HK-2 (cell line): ENCODE data around the gene CTNND2.

Source experiments
- DNase-seq: peaks from one replicate; pipeline ENCODE4 v3.0.0-alpha.2; 2018; ENCODE audit not compliant: unreplicated experiment

Gene CTNND2

DNA sequence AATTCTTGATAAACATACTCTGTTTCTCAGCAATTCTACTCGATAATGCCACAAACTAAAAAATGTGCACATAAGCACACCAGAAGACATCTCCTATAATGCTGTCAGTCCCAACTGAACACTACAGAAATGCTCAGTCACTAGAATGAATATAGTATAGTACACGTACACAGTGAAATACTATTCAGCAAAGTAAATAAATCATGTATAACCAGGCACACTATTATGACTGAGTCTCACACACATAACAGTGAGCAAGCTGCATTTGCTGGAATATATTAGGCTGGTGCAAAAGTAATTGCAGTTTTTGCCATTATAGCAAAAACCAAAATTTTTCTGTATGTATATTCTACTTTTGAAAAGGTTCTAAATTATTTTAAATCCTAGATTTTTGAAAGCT is 310.2 kb downstream of the CTNND2 start:
- no peak for DNase-seq

DNA sequence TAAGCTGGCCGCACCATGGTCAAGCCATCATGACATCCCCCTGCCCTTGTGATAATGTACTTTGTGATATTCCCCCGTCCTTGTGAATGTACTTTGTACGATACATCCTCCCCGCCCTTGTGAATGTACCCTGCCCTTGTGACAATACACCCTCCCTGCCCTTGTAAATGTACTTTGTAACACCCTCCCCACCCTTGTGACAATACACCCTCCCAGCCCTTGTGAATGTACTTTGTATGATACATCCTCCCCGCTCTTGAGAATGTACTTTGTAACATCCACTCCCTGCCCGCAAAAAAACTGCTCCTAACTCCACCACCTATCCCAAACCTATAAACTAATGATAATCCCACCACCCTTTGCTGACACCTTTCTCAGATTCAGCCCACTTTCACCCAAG is 313.8 kb downstream of the CTNND2 start:
- DNase-seq, result no peak

DNA sequence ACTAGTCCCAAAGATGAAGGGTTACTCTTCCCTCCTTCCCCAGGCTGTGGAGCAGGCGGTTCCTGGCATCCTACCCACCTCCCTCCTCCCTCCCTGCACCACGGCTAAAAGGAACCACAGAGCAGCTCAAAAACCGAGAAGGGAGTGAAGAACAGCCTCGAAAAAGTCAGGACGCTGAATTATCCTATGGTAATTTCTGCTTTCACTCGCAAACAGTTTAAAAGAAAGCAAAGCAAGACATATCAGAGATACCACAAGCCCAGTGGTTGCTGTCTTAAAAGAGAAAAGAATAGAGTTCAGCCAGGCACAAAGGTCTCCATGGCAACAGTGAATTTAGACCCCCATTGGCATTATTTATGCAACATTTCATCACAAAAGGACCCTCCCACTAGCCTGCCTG is 315.4 kb downstream of the CTNND2 start:
- DNase-seq, result no peak

DNA sequence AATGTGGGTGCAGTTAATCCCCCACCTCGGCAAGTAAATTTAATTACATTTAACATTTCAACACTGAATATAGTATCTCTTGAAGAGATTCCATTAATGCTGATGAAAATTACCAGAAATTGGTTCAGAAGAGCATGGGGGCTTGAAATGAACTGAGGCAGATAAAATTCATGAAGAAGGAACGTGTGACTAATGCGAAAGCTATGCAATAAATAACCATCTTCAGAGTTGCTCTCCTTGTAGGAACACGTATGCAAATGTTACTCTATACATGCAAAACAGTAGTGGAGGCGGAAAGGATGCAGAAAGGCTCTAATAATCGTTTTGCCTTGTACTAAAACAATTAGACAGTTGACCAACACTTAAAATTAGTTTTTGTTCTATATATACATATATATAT is 320.2 kb downstream of the CTNND2 start:
- DNase-seq, result no peak

DNA sequence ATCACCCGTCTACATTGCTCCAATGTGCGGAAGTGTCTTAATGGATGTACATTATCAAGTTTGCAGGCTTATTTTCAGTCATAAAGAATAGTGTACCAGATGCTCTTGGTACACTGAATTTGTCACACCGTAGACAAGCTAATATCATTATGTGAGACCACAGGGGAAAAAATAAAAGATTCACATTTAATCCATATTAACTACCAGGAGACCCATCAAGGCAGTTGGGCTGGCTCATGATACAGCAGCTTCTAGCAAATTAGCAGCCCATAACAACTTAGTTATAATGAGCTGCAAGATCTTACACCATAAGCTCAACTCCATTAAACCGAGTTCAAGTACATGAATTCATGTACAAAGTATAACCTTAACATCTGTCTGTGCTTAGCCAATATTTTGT is 324.9 kb downstream of the CTNND2 start:
- DNase-seq, result no peak

DNA sequence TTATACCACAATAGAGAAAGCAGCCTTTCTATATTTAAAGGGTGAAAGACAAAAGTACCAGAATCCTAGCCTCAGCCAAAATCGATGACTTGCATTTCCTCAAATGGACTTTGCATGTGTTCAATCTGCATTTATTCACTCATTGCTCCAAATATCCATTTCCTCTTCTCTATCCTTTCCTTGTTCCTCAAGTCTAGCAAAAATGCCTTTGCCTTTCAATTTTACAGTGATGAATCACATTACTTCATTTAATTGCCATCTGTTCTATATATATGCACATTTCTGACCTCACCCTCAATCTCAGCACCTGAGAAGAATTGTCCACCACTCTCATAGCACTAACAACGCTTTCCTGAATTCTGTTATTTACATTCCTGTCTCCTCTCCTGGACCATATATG is 329.5 kb downstream of the CTNND2 start:
- no peak for DNase-seq

DNA sequence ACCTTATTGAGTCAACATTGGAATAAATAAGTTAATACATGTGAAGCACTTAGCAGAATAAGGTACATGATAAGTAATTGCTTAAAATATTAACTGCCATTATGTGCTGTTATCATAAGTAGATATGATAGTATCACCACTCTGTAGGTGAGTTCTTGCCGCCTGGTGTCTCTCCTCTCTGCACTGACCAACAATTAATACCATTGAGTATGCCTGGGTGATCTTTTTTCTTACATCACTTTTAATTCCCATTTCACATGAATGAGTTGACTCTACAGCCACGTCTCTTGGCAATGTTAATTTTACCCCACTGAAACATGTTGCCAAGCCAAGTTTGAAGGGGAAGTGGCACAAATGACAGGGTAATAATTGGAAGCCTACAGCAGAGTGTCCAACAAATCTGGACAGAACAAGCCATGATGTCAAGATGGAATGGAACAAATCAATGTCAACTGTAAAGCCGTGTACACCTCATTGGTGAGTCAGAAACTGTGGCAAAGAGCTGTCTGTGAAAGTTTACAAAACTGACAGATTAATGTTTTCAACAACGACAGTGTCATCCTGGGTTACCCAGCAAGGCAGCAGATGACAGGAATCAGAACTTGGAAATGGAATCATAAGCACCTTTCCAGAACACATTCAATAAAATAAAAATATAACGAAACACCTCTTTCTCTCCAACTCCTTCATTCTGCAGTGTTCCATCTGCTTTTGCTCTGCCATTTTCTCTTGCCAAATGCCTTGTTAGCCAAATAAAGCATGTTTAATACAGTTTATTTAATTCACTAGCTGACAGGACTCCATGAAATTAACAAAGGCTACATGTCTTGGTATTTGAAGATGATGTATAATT is 330.9 kb downstream of the CTNND2 start:
- DNase-seq, result no peak

DNA sequence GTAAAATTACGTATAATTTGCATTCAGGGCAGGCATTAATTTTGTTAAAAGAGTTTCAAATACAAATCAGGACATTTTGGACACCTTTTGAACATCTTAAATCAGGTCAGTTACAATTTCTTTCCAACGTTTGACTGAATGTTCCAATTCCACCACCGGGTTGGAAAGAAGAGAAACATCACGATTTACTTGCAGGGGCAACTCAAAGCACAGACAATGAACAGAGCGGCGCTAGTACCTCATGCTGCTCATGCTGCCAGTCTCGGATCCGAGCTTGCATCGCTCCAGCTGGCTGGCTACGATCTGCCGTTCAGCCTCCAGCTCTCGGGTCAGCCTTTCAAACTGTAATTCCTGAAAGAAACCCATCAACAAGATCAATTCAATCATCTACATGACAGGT is 339.5 kb downstream of the CTNND2 start:
- DNase-seq, result no peak

DNA sequence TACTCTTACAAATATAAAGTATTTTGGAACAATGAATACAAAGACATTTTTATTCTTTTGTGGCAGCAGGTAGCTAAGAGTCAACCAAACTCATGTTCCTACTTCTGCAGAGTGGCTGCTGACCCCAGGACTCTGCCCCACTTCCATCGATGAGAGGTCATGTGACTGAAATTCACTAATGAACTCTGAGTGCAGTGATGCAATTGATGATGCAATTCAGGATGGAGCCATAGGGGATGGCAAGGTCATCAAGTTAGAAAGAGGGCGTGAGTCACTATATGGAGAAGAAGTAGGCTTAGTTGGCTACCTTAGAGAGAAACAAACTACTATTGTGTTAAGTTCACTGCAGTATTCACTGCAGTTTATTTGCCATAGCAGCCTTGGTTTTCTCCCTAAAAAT is 340.4 kb downstream of the CTNND2 start:
- DNase-seq, result no peak

DNA sequence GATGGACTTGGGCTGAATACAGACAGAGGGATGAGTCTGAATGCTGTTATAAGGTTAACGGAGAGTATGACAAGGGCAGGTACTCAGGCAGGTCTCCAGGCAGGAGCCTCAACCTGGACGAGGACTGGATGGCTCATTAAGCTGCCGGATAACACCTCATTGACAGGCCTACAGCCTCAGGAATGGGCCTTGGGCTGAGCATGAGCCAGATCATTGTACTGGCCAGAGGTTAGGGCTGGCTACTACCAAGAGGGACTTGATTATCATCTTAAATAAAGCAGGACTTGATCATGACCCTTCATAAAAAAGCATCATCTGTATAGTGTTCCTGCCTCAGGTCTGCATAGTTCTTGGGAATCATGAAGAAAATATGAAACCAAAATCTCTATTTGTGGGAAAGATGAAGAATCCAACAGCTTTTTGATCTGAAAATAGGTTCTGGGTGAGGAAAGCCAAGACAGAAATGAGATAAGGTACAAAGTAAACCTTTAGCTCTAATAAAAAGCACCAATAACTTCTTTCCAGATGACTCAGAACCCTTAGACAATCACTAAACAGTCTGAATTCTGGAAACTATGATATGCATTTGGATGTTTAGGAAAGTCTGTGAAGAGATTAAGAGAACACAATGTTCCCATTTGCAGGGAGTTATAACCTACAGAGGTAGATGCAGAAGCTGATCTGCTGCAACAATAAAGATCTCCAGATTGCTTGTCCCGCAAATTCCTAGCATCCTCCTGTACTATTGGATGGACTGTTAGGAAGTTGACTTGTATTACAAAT is 343.1 kb downstream of the CTNND2 start:
- no peak for DNase-seq

DNA sequence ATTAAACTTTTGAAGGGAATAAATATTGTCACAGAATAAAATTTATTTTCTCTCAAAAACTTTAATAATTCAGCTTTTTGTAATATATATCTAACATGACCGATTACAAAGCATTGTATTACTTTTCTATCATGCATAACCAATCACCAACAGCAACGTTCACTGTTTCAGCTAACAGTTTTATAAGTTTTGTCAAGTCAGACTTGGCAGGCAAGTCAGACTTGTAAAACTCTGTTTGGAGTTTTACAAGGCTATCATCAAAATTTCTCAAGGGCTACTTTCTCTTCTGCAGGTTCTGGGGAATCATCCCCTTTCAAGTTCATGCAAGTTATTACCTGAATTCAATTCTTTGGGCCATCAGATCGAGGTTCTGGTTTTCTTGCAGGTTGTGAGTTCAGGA is 347.2 kb downstream of the CTNND2 start:
- no peak for DNase-seq

DNA sequence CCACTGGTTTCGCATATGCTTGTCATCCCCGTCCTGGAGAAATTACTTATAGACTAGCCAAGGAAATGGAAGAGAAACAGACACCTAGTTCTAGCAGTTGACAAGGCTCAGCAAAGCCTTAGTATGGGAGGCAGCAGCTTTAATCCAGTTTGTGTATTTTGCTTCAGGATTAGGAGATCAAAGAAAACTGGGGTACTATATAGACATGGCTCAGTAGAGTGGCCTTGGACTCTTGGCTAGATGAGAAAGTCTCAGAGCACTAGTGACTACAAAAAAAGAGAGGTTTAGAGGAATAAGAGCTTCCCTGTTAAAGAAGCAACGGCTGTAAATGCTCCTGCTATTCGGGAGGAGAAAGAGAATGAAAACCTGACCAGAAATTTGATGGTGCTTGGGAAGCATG is 349.1 kb downstream of the CTNND2 start:
- DNase-seq, result no peak

DNA sequence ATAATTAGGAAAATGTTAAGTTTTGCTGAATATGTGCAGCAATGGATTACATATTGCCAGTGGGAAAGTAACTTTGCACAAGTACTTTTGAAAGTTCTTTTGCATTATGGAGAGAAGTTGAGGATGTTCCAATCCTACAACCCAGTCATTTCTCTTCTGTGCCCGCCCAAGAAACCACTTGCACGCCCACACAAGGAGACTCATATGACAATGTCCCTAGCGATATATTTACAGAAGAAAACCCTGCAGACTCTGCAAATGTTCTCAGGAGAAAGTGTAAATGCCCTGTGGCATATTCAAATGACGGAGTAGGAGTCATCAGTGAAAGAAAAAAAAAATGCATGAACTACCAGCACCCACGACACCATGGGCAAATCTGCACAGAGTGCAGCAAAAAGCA is 356.5 kb downstream of the CTNND2 start:
- DNase-seq, result no peak

DNA sequence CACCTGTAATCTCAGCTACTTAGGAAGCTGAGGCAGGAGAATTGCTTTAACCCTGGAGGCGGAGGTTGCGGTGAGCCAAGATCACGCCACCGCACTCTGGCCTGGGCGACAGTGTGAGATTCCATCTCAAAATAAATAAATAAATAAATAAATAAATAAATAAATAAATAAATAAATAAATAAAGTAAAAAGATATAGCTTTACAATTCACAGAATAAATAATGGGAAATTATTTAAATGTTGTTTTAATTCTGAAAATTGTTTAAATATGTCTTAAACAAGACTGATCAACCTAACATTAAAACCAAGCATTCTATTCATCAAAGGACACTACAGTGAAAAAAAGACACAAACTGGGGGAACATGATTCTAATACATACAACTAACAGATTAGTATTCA is 357.1 kb downstream of the CTNND2 start:
- DNase-seq, result no peak

DNA sequence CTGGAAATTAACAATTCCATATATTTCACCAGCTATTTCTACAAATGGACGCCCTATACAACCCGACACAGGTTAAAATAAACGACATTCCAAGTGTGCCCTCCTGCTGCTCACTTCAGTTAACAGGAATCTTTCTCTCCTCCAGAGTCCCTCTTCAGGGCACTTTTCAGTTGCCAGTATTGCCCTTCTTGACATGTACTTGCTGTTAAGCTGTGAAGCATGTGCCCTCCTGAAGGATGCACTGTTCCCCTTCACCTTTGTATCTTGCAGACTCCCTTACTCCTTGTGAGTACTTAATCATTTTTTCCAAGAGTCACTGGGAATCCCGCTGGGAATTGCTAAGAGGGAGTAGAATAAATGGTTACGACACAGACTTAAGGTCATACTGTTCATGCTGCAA is 364.1 kb downstream of the CTNND2 start:
- DNase-seq, result no peak

DNA sequence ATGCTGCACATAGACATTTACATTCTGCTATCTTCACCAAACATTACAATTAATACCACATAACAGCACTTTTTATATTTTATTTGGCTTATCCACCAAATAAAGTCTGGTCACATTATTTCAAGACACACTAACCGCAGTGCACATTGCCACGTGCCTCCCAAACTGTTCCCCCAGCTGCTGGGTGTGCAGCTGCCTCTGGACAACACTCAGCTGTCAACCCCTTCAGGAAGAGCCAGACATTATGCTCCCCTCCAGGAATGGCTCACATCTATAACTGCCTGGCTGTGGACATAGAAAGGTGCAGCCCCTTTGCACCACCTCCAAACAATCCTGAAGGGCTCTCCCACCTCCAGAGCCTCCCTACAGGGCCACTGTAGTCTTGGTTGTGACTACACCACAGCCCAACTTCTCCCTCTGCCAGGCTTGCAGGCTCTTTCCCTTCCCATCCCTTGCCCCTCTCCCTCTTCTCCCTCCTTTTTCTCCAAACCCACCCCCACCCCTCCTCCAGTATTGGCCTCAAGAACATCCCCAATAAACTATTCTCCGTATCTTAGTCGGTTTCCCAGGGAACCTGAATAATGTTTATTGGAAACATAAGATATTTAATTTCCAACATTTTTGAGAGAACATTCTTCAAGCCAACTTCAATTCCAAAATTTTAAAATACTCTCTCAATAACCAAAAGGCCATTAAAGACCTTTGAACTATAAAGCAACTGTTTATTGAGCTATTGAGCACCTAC is 372.3 kb downstream of the CTNND2 start:
- no peak for DNase-seq

DNA sequence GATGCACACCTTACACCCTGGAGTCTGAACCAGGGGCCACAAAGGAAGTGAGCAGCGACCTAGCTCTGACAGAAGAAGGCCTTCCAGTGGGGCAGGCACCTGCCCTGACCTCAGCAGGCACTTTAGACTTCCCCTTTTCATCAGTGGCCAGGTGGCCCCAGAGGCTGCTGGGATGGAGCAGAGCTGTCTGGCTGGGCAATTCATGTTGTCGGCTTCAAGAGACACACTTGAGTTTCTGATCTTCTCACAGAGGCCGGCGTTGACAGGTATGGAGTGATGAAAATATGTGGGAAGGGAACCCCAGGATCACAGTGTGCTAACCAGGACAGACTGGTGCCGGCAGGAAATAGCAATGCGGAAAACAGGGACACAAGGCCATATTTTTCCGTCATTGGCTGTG is 375.5 kb downstream of the CTNND2 start:
- DNase-seq, result no peak

DNA sequence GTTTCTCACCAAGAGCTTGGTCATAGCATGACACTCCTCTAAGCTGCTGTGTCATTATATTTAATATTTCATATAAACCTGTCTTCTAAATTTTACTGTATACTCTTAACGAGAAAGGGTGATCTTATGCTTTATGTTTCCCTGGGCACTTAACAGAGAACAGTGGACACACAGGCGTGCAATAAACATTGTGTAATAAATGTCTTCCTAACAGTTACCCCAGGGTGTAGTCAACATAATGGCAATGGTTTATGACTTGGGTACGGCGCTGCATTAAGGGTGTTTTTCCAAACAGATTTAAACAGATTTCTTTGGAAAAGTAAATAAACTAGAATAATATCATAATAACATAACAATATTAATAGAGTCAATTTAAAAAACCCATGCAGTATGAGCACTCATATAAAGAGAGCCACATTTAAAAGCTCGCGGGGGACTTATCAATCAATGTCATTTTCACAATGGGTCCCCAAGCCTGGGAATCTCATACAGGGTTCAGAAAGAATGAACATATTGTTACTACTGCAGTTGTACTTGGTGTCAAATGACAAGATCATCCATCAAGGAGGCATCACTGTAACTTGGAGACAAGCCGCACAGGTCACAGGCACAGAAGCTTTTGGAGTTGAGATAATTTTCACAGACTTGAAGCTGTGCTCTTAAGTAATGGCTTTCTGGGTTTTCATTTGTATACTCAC is 376.4 kb downstream of the CTNND2 start:
- no peak for DNase-seq

DNA sequence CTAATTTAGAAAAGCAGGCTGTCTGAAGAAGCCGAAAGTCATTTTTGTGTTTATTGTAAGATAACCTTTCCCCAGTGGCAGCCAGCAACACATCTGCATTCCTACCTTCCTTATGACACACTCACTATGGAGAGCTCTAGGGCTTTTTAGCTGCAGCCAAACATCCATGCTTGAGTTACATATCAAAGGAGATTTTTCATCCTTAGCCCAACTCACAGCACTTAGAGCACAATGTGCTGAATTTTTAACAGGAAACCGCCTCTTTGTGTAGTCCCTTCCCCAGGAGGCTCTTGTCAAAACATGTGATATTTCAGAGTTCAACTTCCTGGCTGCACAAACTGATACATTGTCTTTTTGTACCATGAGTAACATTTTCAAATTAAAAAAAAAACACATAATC is 379.2 kb downstream of the CTNND2 start:
- no peak for DNase-seq

DNA sequence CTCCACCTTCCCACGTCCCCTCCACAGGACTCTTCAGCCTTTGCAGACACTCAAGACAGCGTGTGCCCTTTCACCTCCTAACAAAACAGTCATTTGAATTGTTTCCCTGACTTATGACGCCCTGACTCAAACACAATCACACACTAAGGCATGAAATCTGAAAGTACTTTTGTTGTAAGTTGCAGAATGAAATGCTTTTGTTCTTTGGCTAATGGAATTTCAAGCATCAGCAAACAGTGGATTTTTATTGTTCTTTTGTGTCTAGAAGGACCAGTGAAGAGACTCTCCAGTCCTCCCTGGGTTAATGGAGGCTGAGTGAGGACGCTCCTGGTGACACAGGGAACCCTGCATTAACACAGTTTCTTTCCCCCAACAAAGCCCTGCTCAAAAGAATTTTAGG is 380.1 kb downstream of the CTNND2 start:
- no peak for DNase-seq

DNA sequence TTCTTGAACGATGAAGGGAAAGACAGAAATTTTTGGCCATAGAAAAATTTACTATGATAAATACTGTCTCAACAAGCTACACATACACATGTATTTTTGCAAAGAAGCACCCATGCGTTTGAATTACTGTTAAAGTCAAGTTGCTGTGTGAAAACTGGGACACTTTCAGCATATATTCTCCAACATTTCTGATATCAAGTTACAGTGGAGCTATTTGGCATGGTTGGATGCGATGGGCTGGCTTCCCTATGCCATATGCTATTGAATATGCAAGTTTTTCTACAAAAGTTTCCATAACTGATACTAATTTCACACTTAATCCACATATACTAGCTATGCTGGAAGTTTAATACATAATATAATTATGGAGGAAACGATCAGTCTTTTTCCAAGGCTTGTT is 381.4 kb downstream of the CTNND2 start:
- no peak for DNase-seq
